ENCODE results near the gene TSR2. TPM values are rescaled to one million over a fixed set of nuclear protein-coding genes. Genes with fewer than 3 reads are reported as not detected.

TSR2 gene
- total RNA-seq, 2 experiments from 2014 or later = 24.1 to 25.4 TPM

- Mint-ChIP-seq H3K36me3 (no peaks in the 10 kb centered on the region), H3K27ac (no peak overlapping the region), H3K9me3 (no peaks in the 10 kb centered on the region), H3K4me3 (no peak overlapping the region), H3K4me1 (ENCODE audit: low read depth) (no peaks in the 10 kb centered on the region), H3K27me3 (no peaks in the 10 kb centered on the region)
- DNase-seq = no peak
- ChIA-PET POLR2A (no interaction called here), CTCF (no interaction called here)
- intact Hi-C loops (cut with micrococcal nuclease) = no loop called here
These were observed 9.7 kb upstream of the TSR2 start for GRCh38 chrX:54430519-54430918.

- intact Hi-C loops (cut with micrococcal nuclease) = no loop called here
- peaks cover 3% of the 10 kb centered on the region for H3K4me1 Mint-ChIP-seq (ENCODE audit: low read depth)
- no peaks in the 10 kb centered on the region for H3K36me3 Mint-ChIP-seq
- no peaks in the 10 kb centered on the region for H3K9me3 Mint-ChIP-seq
- no peak for DNase-seq
- CTCF ChIA-PET = no interaction called here
- POLR2A ChIA-PET = no interaction called here
- no peak overlapping the region for H3K27ac Mint-ChIP-seq
- H3K27me3 Mint-ChIP-seq = no peaks in the 10 kb centered on the region
- H3K4me3 Mint-ChIP-seq = no peak overlapping the region
These were observed 5.1 kb upstream of the TSR2 start for GRCh38 chrX:54435121-54435520.

GRCh38 chrX:54442790-54443189 is 2.6 kb downstream of the TSR2 start:
- H3K36me3 Mint-ChIP-seq = peaks cover 9% of the 10 kb centered on the region
- no peaks in the 10 kb centered on the region for H3K27me3 Mint-ChIP-seq
- POLR2A ChIA-PET = no interaction called here
- intact Hi-C loops (cut with micrococcal nuclease) = loop anchor here (10.0 kb wide), 2 partner anchors 398 to 562 kb away; partner anchors contain the start of genes APEX2 and PHF8
- no peak overlapping the region for H3K27ac Mint-ChIP-seq
- CTCF ChIA-PET = no interaction called here
- H3K9me3 Mint-ChIP-seq = no peaks in the 10 kb centered on the region
- H3K4me3 Mint-ChIP-seq = no peak overlapping the region
- DNase-seq = no peak
- H3K4me1 Mint-ChIP-seq (ENCODE audit: low read depth) = peaks cover 26% of the 10 kb centered on the region

GRCh38 chrX:54444752-54445151 is 4.5 kb downstream of the TSR2 start:
- Mint-ChIP-seq H3K4me1 (ENCODE audit: low read depth) (peaks cover 26% of the 10 kb centered on the region), H3K4me3 (no peak overlapping the region), H3K27me3 (no peaks in the 10 kb centered on the region), H3K9me3 (no peaks in the 10 kb centered on the region), H3K27ac (no peak overlapping the region), H3K36me3 (peaks cover 9% of the 10 kb centered on the region)
- ChIA-PET CTCF (no interaction called here), POLR2A (no interaction called here)
- no peak for DNase-seq
- intact Hi-C loops (cut with micrococcal nuclease) = loop anchor here (10.0 kb wide), 2 partner anchors 400 to 560 kb away; partner anchors contain the start of genes APEX2 and PHF8

- Mint-ChIP-seq H3K27ac (no peak overlapping the region), H3K27me3 (no peaks in the 10 kb centered on the region), H3K9me3 (no peaks in the 10 kb centered on the region), H3K4me1 (ENCODE audit: low read depth) (peaks cover 23% of the 10 kb centered on the region), H3K36me3 (peaks cover 9% of the 10 kb centered on the region), H3K4me3 (no peak overlapping the region)
- intact Hi-C loops (cut with micrococcal nuclease) = loop anchor here (10.0 kb wide), 2 partner anchors 401 to 559 kb away; partner anchors contain the start of genes APEX2 and PHF8
- POLR2A ChIA-PET = no interaction called here
- DNase-seq = no peak
- CTCF ChIA-PET = no interaction called here
These were observed 5.9 kb downstream of the TSR2 start for GRCh38 chrX:54446084-54446483.

GRCh38 chrX:54447461-54447860 is 7.3 kb downstream of the TSR2 start:
- Mint-ChIP-seq H3K27ac (no peak overlapping the region), H3K4me1 (ENCODE audit: low read depth) (peaks cover 11% of the 10 kb centered on the region), H3K9me3 (no peaks in the 10 kb centered on the region), H3K4me3 (no peak overlapping the region), H3K36me3 (peaks cover 9% of the 10 kb centered on the region), H3K27me3 (no peaks in the 10 kb centered on the region)
- intact Hi-C loops (cut with micrococcal nuclease) = loop anchor here (10.0 kb wide), 2 partner anchors 403 to 557 kb away; partner anchors contain the start of genes APEX2 and PHF8
- ChIA-PET CTCF (no interaction called here), POLR2A (no interaction called here)
- no peak for DNase-seq

- Mint-ChIP-seq H3K9me3 (no peaks in the 10 kb centered on the region), H3K4me3 (no peak overlapping the region), H3K27me3 (no peaks in the 10 kb centered on the region), H3K36me3 (peaks cover 5% of the 10 kb centered on the region), H3K4me1 (ENCODE audit: low read depth) (no peaks in the 10 kb centered on the region), H3K27ac (no peak overlapping the region)
- CTCF ChIA-PET = no interaction called here
- intact Hi-C loops (cut with micrococcal nuclease) = loop anchor here (10.0 kb wide), 2 partner anchors 405 to 555 kb away; partner anchors contain the start of genes APEX2 and PHF8
- POLR2A ChIA-PET = no interaction called here
- no peak for DNase-seq
These were observed 9.7 kb downstream of the TSR2 start for GRCh38 chrX:54449929-54450328.

GRCh38 chrX:54452920-54453319 is 12.7 kb downstream of the TSR2 start:
- POLR2A ChIA-PET = no interaction called here
- CTCF ChIA-PET = interaction anchor here (0.6 kb wide), 1 partner anchor 17 kb away, joined by 3 read pairs; no protein-coding TSS in a partner anchor

GRCh38 chrX:54470054-54470760 is 30.0 kb downstream of the TSR2 start:
- DNase-seq = no peak
- Mint-ChIP-seq H3K4me3 (no peak overlapping the region), H3K9me3 (no peaks in the 10 kb centered on the region), H3K27ac (no peak overlapping the region), H3K36me3 (no peaks in the 10 kb centered on the region), H3K27me3 (no peaks in the 10 kb centered on the region), H3K4me1 (ENCODE audit: low read depth) (no peaks in the 10 kb centered on the region)
- intact Hi-C loops (cut with micrococcal nuclease) = no loop called here
- POLR2A ChIA-PET = no interaction called here
- CTCF ChIA-PET = no interaction called here

More at GRCh38 chrX:54452920-54453319, 12.7 kb downstream of the TSR2 start:
- no peak for DNase-seq
- peaks cover 2% of the 10 kb centered on the region for H3K36me3 Mint-ChIP-seq
- no peaks in the 10 kb centered on the region for H3K27me3 Mint-ChIP-seq
- no peaks in the 10 kb centered on the region for H3K4me1 Mint-ChIP-seq (ENCODE audit: low read depth)
- H3K9me3 Mint-ChIP-seq = no peaks in the 10 kb centered on the region
- intact Hi-C loops (cut with micrococcal nuclease) = no loop called here
- no peak overlapping the region for H3K27ac Mint-ChIP-seq
- no peak overlapping the region for H3K4me3 Mint-ChIP-seq

- no peak overlapping the region for H3K4me3 Mint-ChIP-seq
- no peak overlapping the region for H3K27ac Mint-ChIP-seq
- intact Hi-C loops (cut with micrococcal nuclease) = no loop called here
- CTCF ChIA-PET = no interaction called here
- H3K9me3 Mint-ChIP-seq = no peaks in the 10 kb centered on the region
- DNase-seq = peak; percentile 11
- H3K36me3 Mint-ChIP-seq = no peaks in the 10 kb centered on the region
- POLR2A ChIA-PET = no interaction called here
- no peaks in the 10 kb centered on the region for H3K27me3 Mint-ChIP-seq
- no peaks in the 10 kb centered on the region for H3K4me1 Mint-ChIP-seq (ENCODE audit: low read depth)
These were observed 34.0 kb downstream of the TSR2 start for GRCh38 chrX:54473993-54474859.

GRCh38 chrX:54479136-54480111 is 39.2 kb downstream of the TSR2 start:
- Mint-ChIP-seq H3K9me3 (no peaks in the 10 kb centered on the region), H3K4me3 (no peak overlapping the region), H3K36me3 (no peaks in the 10 kb centered on the region), H3K27me3 (peaks cover 1% of the 10 kb centered on the region), H3K4me1 (ENCODE audit: low read depth) (no peaks in the 10 kb centered on the region), H3K27ac (no peak overlapping the region)
- ChIA-PET POLR2A (interaction anchor here (0.7 kb wide), 1 partner anchor 39 kb away, joined by 3 read pairs; the partner anchor contains the start of gene TSR2), CTCF (no interaction called here)
- no peak for DNase-seq
- intact Hi-C loops (cut with micrococcal nuclease) = no loop called here
